ENCODE measurements around the gene KDM4B.

The KDM4B gene

GRCh38 chr19:5065663-5066093 is 96.8 kb downstream of the KDM4B start:
- Histone ChIP-seq H3K4me1 (ENCODE audit: control insufficient read depth, low read length) (no peaks in the 10 kb centered on the region), H3F3A (ENCODE audit: control insufficient read depth, insufficient read depth) (no peaks in the 10 kb centered on the region), H3K4me2 (ENCODE audit: low read length) (no peak overlapping the region), H4K20me1 (ENCODE audit: control insufficient read depth, insufficient read depth, low read depth, low read length) (no peaks in the 10 kb centered on the region; the same call in 1 of the 2 replicates), H3K9me2 (replicated peaks; ENCODE audit: control insufficient read depth, low read length) (no peaks in the 10 kb centered on the region), H3K27me3 (ENCODE audit: control insufficient read depth, low read length) (no peaks in the 10 kb centered on the region), H3K9me3 (ENCODE audit: control insufficient read depth, insufficient read depth, low read length) (no peaks in the 10 kb centered on the region), H3K27ac (ENCODE audit: low read depth, low read length) (no peak overlapping the region), H3K36me3 (ENCODE audit: control insufficient read depth, low read length) (no peaks in the 10 kb centered on the region), H3K79me2 (ENCODE audit: control insufficient read depth, low read length) (no peaks in the 10 kb centered on the region), H3K4me3 (ENCODE audit: low read length) (no peak overlapping the region)
- TF ChIP-seq EZH2phosphoT487 (IDR thresholded peaks at IDR 0.05; ENCODE audit: borderline replicate concordance, low read length), result no peak
- TF ChIP-seq CTCF (IDR thresholded peaks at IDR 0.05; ENCODE audit: low read depth, low read length, poor library complexity, severe bottlenecking), result no peak

GRCh38 chr19:5066768-5067167 is 97.9 kb downstream of the KDM4B start:
- no peaks in the 10 kb centered on the region for H3K9me3 ChIP-seq (ENCODE audit: control insufficient read depth, insufficient read depth, low read length)
- H3K27ac ChIP-seq (ENCODE audit: low read depth, low read length), result no peak overlapping the region
- H3K4me3 ChIP-seq (ENCODE audit: low read length), result no peak overlapping the region
- no peaks in the 10 kb centered on the region for H3K79me2 ChIP-seq (ENCODE audit: control insufficient read depth, low read length)
- no peaks in the 10 kb centered on the region for H3K9me2 ChIP-seq (replicated peaks; ENCODE audit: control insufficient read depth, low read length)
- no peaks in the 10 kb centered on the region for H3K36me3 ChIP-seq (ENCODE audit: control insufficient read depth, low read length)
- TF ChIP-seq CTCF (IDR thresholded peaks at IDR 0.05; ENCODE audit: low read depth, low read length, poor library complexity, severe bottlenecking) (no peak), EZH2phosphoT487 (IDR thresholded peaks at IDR 0.05; ENCODE audit: borderline replicate concordance, low read length) (no peak)
- H3K4me2 ChIP-seq (ENCODE audit: low read length), result no peak overlapping the region
- no peaks in the 10 kb centered on the region; the same call in 1 of the 2 replicates for H4K20me1 ChIP-seq (ENCODE audit: control insufficient read depth, insufficient read depth, low read depth, low read length)
- no peaks in the 10 kb centered on the region for H3K27me3 ChIP-seq (ENCODE audit: control insufficient read depth, low read length)
- H3K4me1 ChIP-seq (ENCODE audit: control insufficient read depth, low read length), result no peaks in the 10 kb centered on the region
- no peaks in the 10 kb centered on the region for H3F3A ChIP-seq (ENCODE audit: control insufficient read depth, insufficient read depth)

GRCh38 chr19:5067678-5068077 is 98.8 kb downstream of the KDM4B start:
- Histone ChIP-seq H3K4me1 (ENCODE audit: control insufficient read depth, low read length) (no peaks in the 10 kb centered on the region), H3K36me3 (ENCODE audit: control insufficient read depth, low read length) (no peaks in the 10 kb centered on the region), H3F3A (ENCODE audit: control insufficient read depth, insufficient read depth) (no peaks in the 10 kb centered on the region), H3K9me3 (ENCODE audit: control insufficient read depth, insufficient read depth, low read length) (no peaks in the 10 kb centered on the region), H3K4me2 (ENCODE audit: low read length) (no peak overlapping the region), H3K4me3 (ENCODE audit: low read length) (no peak overlapping the region), H3K9me2 (replicated peaks; ENCODE audit: control insufficient read depth, low read length) (no peaks in the 10 kb centered on the region), H3K27ac (ENCODE audit: low read depth, low read length) (no peak overlapping the region), H3K79me2 (ENCODE audit: control insufficient read depth, low read length) (no peaks in the 10 kb centered on the region), H4K20me1 (ENCODE audit: control insufficient read depth, insufficient read depth, low read depth, low read length) (no peaks in the 10 kb centered on the region; the same call in 1 of the 2 replicates), H3K27me3 (ENCODE audit: control insufficient read depth, low read length) (no peaks in the 10 kb centered on the region)
- TF ChIP-seq CTCF (IDR thresholded peaks at IDR 0.05; ENCODE audit: low read depth, low read length, poor library complexity, severe bottlenecking) (no peak), EZH2phosphoT487 (IDR thresholded peaks at IDR 0.05; ENCODE audit: borderline replicate concordance, low read length) (no peak)
